ENCODE measurements around the gene KIF15.

- TF ChIP-seq EZH2phosphoT487 (IDR thresholded peaks at IDR 0.05; ENCODE audit: insufficient read depth, low read depth) (no peak), EZH2 (IDR thresholded peaks at IDR 0.05; ENCODE audit: insufficient read depth, poor library complexity, severe bottlenecking) (no peak)
These were observed 121.8 kb downstream of the KIF15 start for GRCh38 chr3:44883213-44883955.

Measured in GM23248 (cell line).